GM13976 (cell line): ENCODE measurements around the gene VENTX.

Source experiments
- DNase-seq: peaks from one replicate; pipeline ENCODE4 v3.0.0; 2012; ENCODE audit warnings: low spot score
- CTCF ChIP-seq: IDR thresholded peaks from 2 replicates; pipeline ENCODE4 v1.5.1; 2012; ENCODE audit warnings: borderline replicate concordance, mild to moderate bottlenecking; ENCODE audit not compliant: insufficient read depth; ENCODE audit errors: extremely low read depth, missing control alignments, control extremely low read depth
- in situ Hi-C: fragments of 300-500 bp; cut with MboI; formaldehyde crosslinking; loops from one replicate; pipeline ENCODE4 v1.12.0; 2022; ENCODE audit warnings: low sequenced_read_pairs, mixed read lengths, inconsistent platforms; ENCODE audit not compliant: unreplicated experiment

The VENTX gene

GRCh38 chr10:133283931-133284330 is 46.3 kb downstream of the VENTX start:
- in situ Hi-C loops = no loop called here
- TF ChIP-seq CTCF = no peak
- DNase-seq = no peak

- in situ Hi-C loops = no loop called here
- TF ChIP-seq CTCF = no peak
- no peak for DNase-seq
Measured at GRCh38 chr10:133285217-133285616, 47.6 kb downstream of the VENTX start.

DNA sequence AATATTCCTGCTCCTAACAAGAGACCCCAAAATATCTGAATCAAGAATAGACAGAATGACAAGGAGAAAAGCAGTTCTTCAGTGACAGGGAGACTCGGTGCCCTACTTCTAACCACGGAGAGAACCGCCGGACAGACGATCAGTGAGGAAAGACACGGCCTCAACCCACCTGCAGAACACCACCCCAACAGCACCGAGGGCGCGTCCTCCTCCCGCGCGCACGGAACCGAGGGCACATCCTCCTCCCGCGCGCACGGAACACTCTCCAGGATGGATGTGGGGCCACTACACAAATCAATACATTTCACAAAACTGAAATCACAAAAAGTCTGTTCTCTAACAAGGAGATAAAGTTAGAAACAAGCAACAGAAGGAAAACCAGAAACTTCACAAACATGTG is 48.7 kb downstream of the VENTX start:
- DNase-seq = no peak
- in situ Hi-C loops = no loop called here
- no peak for TF ChIP-seq CTCF

DNA sequence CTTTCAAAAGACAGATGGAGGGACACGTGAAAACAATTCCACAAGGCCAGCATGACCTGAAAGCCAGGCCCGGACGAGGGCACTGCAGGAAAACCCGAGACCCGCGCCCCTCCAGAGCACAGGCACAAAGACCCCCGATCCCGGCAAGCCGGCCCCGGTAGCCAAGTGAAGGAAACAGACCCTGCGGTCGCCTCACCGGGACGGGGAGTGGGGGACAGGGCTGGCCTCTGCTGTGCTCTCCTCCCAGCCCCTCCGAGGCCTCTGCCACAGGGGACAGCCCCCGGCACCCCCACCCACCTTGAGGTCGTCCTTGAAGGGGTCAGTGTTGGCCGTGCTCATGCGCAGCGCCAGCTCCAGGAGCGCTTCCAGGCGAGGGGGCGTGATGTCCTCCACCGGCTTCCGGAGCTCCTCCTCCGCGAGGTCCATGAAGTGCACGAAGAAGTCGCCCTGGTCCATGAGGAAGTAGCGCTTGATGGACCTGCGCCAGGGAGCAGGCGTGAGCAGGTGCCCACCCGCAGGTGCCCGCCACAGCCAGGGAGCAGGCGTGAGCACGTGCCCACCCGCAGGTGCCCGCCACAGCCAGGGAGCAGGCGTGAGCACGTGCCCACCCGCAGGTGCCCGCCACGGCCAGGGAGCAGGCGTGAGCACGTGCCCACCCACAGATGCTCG is 50.3 kb downstream of the VENTX start:
- in situ Hi-C loops = no loop called here
- DNase-seq = no peak
- TF ChIP-seq CTCF = no peak

GRCh38 chr10:133289761-133290160 is 52.1 kb downstream of the VENTX start:
- no peak for TF ChIP-seq CTCF
- in situ Hi-C loops = no loop called here
- no peak for DNase-seq
